Osteoblast (primary cell): Measurements from ENCODE around the gene TBRG4. TPM values are rescaled to one million over a fixed set of nuclear protein-coding genes. Genes with fewer than 3 reads are reported as not detected.

ENCODE experiments used
- DNase-seq: peaks from one replicate; pipeline ENCODE4 v3.0.0; 2011; ENCODE audit warnings: low spot score, mixed read lengths; ENCODE audit not compliant: insufficient read length; ENCODE audit errors: missing footprints
- H2AFZ ChIP-seq: 2 replicates; pipeline ENCODE4 v1.6.0; 2011; ENCODE audit warnings: mild to moderate bottlenecking, low read length
- H3K27ac ChIP-seq: 2 replicates; pipeline ENCODE4 v1.5.1; 2011; ENCODE audit warnings: mild to moderate bottlenecking, low read depth, low read length, moderate library complexity
- H3K27me3 ChIP-seq: 2 replicates; pipeline ENCODE4 v1.6.0; 2012; ENCODE audit warnings: mild to moderate bottlenecking, control low read depth, inconsistent platforms, low read length, moderate library complexity; ENCODE audit not compliant: insufficient read depth
- H3K36me3 ChIP-seq: 2 replicates; pipeline ENCODE4 v1.5.1; 2011; ENCODE audit warnings: mild to moderate bottlenecking, low read length, control low read depth, moderate library complexity; ENCODE audit not compliant: insufficient read depth
- H3K4me1 ChIP-seq: 2 replicates; pipeline ENCODE4 v1.5.1; 2011; ENCODE audit warnings: mild to moderate bottlenecking, low read length, control low read depth, moderate library complexity; ENCODE audit not compliant: insufficient read depth
- H3K4me2 ChIP-seq: 2 replicates; pipeline ENCODE4 v1.6.0; 2011; ENCODE audit warnings: mild to moderate bottlenecking, low read length; ENCODE audit not compliant: insufficient read depth
- H3K4me3 ChIP-seq: fragments of 200-600 bp; sonication (generic); 3 replicates; pipeline ENCODE4 v1.5.1; 2012; ENCODE audit warnings: mild to moderate bottlenecking, low read length, inconsistent platforms; ENCODE audit not compliant: insufficient read depth
- H3K79me2 ChIP-seq: 2 replicates; pipeline ENCODE4 v1.6.0; 2012; ENCODE audit warnings: mild to moderate bottlenecking, low read length, control low read depth, inconsistent platforms; ENCODE audit not compliant: insufficient read depth
- H3K9me3 ChIP-seq: 2 replicates; pipeline ENCODE4 v1.5.1; 2011; ENCODE audit warnings: low read depth, low read length, control low read depth
- H4K20me1 ChIP-seq: 2 replicates; pipeline ENCODE4 v1.6.0; 2012; ENCODE audit warnings: mild to moderate bottlenecking, low read length, control low read depth; ENCODE audit not compliant: insufficient read depth
- CTCF ChIP-seq: IDR thresholded peaks from 2 replicates; pipeline ENCODE4 v1.5.1; 2011; ENCODE audit warnings: mild to moderate bottlenecking, low read depth, low read length, moderate library complexity; ENCODE audit errors: extremely low read depth
- total RNA-seq: library from RNA; depleted of rRNA; stranded (reverse); fragments of >200 nt; gene quantifications from 2 replicates; pipeline ENCODE4 v1.2.3, GENCODE V29; 2012

The TBRG4 gene
- total RNA-seq, 1 donor: 43.1 TPM

GRCh38 chr7:45112648-45113047 is 1.2 kb upstream of the TBRG4 start:
- no peak overlapping the region for H3K4me3 ChIP-seq
- no peak for DNase-seq

GRCh38 chr7:45108863-45109262 is 2.6 kb downstream of the TBRG4 start:
- TF ChIP-seq CTCF: no peak
- H3K4me1 ChIP-seq: peaks cover 18% of the 10 kb centered on the region
- no peaks in the 10 kb centered on the region for H3K9me3 ChIP-seq
- no peak for DNase-seq
- no peaks in the 10 kb centered on the region for H3K27me3 ChIP-seq
- no peak overlapping the region for H2AFZ ChIP-seq
- H4K20me1 ChIP-seq: peaks cover 45% of the 10 kb centered on the region
- H3K36me3 ChIP-seq: peaks cover 55% of the 10 kb centered on the region
- H3K79me2 ChIP-seq: peaks cover 62% of the 10 kb centered on the region
- no peak overlapping the region for H3K4me3 ChIP-seq
- H3K27ac ChIP-seq: no peak overlapping the region
- no peak overlapping the region for H3K4me2 ChIP-seq

More at GRCh38 chr7:45112648-45113047, 1.2 kb upstream of the TBRG4 start:
- H3K79me2 ChIP-seq: peaks cover 38% of the 10 kb centered on the region
- no peak for TF ChIP-seq CTCF
- H3K27ac ChIP-seq: no peak overlapping the region
- H4K20me1 ChIP-seq: peaks cover 19% of the 10 kb centered on the region
- peaks cover 18% of the 10 kb centered on the region for H3K4me1 ChIP-seq
- peaks cover 14% of the 10 kb centered on the region for H3K27me3 ChIP-seq
- peak overlapping the region; percentile 87 for H3K4me2 ChIP-seq
- no peak overlapping the region for H2AFZ ChIP-seq
- H3K9me3 ChIP-seq: no peaks in the 10 kb centered on the region
- peaks cover 18% of the 10 kb centered on the region for H3K36me3 ChIP-seq

GRCh38 chr7:45107356-45107755 is 4.1 kb downstream of the TBRG4 start:
- Histone ChIP-seq H3K4me2 (no peak overlapping the region), H3K4me1 (peaks cover 11% of the 10 kb centered on the region), H3K9me3 (no peaks in the 10 kb centered on the region), H3K4me3 (no peak overlapping the region), H4K20me1 (peaks cover 48% of the 10 kb centered on the region), H2AFZ (no peak overlapping the region), H3K79me2 (peaks cover 62% of the 10 kb centered on the region), H3K27me3 (no peaks in the 10 kb centered on the region), H3K36me3 (peaks cover 70% of the 10 kb centered on the region), H3K27ac (no peak overlapping the region)
- no peak for TF ChIP-seq CTCF
- DNase-seq: no peak

- Histone ChIP-seq H3K4me3 (no peak overlapping the region), H3K9me3 (no peaks in the 10 kb centered on the region), H3K4me1 (peaks cover 6% of the 10 kb centered on the region), H3K27ac (no peak overlapping the region), H2AFZ (no peak overlapping the region), H3K36me3 (peaks cover 76% of the 10 kb centered on the region), H4K20me1 (peaks cover 50% of the 10 kb centered on the region), H3K79me2 (peaks cover 62% of the 10 kb centered on the region), H3K27me3 (no peaks in the 10 kb centered on the region), H3K4me2 (no peak overlapping the region)
- DNase-seq: no peak
- TF ChIP-seq CTCF: no peak
Observed at GRCh38 chr7:45106820-45107219, 4.7 kb downstream of the TBRG4 start.
